GM23248 (cell line): Measurements from ENCODE around the gene SPRED1.

ENCODE experiments used
- EZH2 ChIP-seq: fragments of 200-600 bp; sonication (generic); IDR thresholded peaks from 2 replicates; pipeline ENCODE4 v1.6.1; 2018; ENCODE audit warnings: antibody characterized with exemption, mild to moderate bottlenecking; ENCODE audit not compliant: insufficient read depth, poor library complexity, severe bottlenecking
- EZH2phosphoT487 ChIP-seq: fragments of 200-600 bp; sonication (generic); IDR thresholded peaks from 2 replicates; pipeline ENCODE4 v1.6.1; 2018; ENCODE audit warnings: antibody characterized with exemption, moderate library complexity, mild to moderate bottlenecking, low read depth; ENCODE audit not compliant: insufficient read depth

GRCh38 chr15:38213356-38213755, 39.3 kb upstream of the SPRED1 start:
- TF ChIP-seq EZH2 (no peak), EZH2phosphoT487 (no peak)
